C1 segment of cervical spinal cord (tissue), 14 donors: Measurements from ENCODE around the gene VEZF1.
A peak's percentile ranks its signal among the peaks of the same experiment; 100 is the strongest.

Experiments used
- DNase-seq, 14 donors: peaks; one replicate each; lab custom pipeline; 2025; lab: John Stamatoyannopoulos, UW

Gene VEZF1, protein sequence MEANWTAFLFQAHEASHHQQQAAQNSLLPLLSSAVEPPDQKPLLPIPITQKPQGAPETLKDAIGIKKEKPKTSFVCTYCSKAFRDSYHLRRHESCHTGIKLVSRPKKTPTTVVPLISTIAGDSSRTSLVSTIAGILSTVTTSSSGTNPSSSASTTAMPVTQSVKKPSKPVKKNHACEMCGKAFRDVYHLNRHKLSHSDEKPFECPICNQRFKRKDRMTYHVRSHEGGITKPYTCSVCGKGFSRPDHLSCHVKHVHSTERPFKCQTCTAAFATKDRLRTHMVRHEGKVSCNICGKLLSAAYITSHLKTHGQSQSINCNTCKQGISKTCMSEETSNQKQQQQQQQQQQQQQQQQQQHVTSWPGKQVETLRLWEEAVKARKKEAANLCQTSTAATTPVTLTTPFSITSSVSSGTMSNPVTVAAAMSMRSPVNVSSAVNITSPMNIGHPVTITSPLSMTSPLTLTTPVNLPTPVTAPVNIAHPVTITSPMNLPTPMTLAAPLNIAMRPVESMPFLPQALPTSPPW

DNA sequence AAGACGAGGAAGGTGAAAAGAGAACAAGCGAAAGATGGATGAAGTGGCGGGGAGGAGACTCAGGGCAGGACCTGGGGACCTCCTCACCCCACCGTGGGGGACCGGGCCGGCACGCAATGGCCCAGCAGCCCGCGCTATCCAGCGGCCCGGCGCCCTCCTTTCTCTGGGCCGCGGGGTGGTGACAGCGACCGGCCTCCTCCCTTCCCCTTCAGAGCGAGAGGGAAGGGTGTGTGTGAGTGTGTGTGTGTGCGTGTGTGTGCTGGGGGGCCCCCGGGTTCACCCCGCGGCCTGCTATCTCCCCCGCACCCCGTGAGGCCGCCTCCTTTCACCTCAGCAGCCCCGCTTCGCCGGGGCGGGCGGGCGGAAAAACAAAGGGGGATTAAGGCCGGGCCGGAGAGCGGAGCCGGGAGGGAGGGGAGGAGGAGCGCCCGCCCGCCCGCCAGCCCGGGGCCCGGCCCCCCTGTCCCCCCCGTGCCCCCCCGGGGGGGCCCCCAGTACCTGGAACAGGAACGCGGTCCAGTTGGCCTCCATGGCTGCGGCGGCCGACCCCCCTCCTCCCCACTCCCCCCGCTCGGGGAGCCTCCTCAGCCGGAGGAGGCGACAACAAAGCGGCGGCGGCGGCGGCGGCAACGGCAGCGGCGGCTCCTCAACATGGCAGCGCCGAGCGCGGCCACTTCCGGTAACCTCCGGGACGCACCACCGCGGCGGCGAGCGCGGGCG is at the start of gene VEZF1:
TSS of gene VEZF1 (minus strand) at position 674 of the 720 bp plus-strand sequence. CDS start at position 531, 143 bp downstream.
- DNase-seq = peak; percentile 50 to 91 (median 86)

DNA sequence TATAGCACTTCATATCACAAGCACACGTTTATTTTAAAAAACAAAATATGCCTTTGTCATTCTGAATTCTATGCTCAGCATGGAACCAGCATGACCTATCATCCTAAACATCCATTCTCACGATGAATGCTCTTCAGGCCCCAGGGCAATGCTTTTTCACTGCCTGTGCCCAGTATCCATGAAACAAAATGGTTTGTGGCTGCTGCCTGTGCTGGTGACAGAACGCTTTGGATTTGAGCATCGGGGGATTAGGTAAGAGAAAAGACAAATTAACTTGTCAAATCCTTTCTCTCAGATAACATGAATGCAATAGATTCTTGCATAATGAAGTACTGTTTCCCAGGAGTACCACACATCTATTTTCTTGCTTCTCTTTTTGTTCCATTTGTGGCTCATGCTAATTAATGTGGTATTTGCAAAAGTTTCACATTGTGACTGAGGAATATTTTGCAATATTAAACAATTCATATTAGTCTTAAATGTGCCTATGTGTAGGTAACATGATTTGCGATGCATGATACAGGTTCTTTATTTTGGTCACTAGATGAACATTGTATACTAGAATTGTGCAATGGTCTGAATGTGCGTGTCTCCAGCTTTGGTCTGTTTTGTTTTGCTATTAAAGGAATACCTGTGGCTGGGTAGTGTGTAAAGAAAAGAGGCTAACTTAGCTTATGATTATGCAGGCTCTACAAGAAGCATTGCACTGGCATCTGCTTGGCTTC is 44.8 kb upstream of the VEZF1 start:
- DNase-seq = no peak

DNA sequence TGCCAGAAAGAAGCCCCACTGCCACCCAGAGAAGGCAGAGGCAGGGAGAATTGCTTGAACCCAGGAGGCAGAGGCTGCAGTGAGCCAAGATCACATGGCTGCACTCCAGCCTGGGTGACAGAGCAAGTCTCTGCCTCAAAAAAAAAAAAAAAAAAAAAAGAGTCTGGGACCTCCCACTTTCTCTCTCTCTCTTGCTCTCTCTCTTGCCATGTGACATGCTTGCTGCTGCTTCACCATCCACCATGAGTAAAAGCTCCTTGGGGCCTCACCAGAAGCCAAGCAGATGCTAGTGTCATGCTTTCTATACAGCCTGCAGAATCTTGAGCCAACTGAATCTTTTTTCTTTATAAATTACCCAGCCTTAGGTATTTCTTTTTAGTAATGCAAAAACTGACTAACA is 40.5 kb upstream of the VEZF1 start:
- DNase-seq = no peak

DNA sequence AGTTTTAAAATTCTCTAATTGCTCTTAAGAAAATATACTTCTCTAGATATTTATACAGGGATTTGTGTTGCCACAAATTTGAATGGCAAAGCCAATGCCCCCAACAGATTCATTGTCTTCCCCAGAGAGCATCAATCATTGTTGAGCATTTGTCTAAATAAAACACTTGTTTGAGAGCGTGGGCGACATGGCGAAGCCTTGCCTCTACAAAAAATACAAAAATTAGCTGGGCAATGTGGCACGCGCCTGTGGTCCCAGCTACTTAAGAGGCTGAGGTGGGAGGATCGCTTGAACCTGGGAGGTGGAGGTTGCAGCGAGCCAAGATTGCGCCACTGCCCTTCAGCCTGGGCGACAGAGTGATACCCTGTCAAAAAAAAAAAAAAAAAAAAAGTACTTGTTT is 32.3 kb upstream of the VEZF1 start:
- no peak for DNase-seq

DNA sequence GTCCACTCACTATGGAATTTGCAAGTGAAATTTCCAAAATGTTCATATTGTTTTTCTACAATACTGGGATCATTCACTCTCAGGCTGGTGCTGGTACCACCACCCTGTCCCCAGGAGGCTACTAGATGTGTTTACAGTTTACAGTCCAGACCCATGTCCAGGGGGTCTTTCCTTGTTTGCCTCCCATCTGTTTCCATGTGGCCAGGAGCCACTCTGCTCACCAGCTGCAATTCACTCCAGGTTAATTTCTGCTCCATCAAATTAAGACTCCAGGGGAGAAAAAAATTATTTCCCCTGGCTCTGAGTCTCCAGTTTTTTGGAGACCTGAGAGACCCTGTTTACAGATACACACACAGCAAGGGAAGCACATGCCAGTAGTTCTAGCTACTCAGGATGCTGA is 31.5 kb upstream of the VEZF1 start:
- DNase-seq = no peak

DNA sequence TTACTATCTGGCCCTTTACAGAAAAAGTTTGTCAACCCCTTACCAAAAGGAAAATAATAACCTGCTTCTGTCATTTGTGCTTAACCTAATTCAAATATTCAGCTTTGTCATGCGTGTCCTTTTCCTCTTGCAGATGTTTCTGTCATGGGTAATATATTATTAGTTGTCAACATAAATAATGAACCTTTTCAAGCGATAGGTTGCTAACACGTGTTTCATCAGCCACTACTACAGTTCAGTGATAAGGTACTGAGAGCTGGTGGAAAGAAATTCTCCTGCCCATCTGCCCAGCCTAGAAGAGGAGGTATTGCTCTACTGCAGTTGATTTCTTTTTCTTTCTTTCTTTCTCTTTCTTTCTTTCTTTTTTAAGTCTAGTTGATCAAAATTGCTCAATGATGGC is 31.0 kb upstream of the VEZF1 start:
- DNase-seq = no peak

DNA sequence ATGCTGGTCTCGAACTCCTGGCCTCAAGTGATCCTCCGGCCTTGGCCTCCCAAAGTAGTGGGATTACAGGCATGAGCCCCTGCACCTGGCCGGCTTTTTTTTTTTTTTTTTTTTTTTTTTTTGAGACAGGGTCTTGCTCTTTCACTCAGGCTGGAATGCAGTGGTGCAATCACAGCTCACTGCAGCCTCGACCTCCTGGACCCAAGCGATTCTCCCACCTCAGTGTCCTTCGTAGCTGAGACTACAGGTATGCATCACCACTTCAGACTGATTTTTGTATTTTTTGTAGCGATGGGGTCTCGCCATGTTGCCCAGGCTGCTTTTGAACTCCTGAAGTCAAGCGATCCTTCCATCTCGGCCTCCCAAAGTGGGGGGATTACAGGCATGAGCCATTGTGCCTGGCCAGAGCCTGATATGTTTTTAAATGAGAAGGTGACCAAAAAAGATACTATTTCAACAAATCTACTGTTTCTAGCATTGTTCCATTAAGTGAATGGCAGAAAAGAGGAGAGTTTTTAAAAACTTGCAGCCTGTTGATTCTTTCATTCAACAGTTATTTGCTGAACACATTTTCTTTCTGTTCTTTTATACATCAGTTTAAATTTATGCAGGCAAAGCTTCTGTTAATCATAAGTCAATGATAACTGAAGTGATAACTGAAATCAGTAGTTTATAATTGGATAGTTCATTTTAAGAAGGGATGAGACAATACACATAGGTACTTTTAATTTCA is 22.2 kb upstream of the VEZF1 start:
- no peak for DNase-seq

DNA sequence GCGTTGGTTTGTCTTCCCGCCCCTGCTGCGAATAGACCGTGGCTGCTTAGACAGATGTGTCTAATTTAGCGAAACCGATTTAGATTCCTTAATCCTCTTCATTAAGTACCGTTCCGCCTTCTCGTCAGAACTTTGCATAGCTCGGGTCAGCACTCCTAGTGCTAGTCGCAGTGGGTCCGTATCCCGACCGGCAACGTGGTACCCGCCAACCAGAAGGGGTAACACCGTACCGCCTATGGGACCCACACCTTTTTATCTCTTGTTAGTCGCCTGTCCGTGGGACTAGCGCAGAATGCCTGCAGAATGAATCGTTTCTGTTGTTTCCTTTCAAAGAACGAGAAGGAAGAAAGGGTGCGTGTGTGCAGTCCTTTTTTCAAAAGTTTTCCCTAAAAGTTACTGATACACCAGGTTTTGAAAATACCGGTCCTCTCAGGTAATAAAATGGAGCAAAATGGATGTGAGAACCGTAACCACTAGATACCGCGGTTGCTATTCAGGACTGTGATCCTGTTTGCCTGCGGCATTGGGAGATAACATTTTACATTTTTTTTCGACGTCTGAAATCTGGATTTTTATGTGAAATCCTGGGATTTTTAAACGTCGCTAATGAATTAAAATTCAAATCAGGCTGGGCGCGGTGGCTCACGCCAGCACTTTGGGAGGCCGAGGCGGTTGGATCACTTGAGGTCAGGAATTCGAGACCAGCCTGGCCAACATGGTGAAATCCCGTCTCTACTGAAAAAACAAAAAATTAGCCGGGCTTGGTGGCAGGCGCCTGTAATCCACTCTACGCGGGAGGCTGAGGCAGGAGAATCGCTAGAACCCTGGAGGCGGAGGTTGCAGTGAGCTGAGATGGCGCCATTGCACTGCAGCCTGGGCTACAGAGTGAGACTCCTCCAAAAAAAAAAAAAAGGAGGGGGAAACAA is 20.0 kb upstream of the VEZF1 start:
- DNase-seq = no peak

DNA sequence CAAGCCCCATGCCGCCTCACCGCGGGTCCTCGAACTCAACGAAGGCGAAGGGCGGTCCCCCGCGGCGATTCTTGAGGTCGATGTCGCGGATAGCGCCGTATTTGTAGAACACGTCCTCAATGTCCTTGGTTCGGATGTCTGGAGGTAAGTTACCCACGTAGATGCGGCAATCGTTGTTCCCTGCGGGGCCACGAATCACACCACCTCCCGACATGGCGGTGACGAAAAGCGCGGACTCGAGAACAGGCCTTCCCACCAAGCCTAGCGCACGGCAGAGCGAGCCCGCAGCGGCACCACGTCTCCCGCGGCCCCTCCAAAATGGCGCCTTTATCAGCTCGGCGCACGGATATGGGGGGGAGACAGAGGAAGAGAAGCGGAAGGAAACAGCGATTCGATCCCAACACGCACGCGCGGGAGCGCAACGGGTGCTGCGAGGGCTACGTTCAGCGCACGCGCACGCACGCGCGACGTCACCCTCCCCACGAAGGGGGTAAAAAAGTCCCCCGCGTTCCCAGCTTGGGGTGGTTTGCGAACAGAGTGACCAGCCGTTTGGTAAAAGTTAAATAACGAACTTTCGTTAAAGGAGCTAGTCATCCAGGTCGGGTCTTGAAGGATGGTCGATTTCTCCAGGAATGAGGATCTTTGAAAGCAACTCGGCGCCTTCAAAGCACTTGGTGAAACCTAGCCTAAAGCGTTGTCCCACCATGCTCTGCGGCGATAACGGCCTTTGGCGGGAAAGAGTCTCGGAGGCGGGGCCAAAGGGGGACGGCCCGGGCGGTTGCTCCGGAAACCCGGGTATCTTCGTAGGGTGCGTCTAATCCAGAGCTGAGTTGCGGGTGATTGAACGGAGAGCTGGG is 19.1 kb upstream of the VEZF1 start, which contains the start of gene SRSF1:
TSS of gene SRSF1 (minus strand) at position 323 of the 857 bp plus-strand sequence. CDS start at position 214, 109 bp downstream.
- DNase-seq = peak; percentile 86 to 100 (median 96)

DNA sequence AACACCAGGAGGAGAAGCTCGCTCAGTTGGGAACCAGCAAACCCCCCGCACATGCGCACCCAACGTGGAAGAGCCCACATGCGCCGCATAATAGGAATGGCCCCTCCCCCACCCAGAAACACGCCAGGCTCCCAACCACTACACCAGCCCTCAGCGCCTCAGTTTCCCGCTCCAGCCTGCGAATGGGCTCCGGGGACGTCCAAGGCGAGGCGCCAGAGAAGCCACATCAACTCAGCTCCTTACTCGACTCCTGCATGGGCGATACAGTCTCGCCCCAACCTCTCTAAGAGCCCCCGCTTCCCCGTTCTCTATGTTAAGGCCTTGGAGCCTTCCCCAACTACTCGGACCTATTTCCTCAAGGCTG is 18.5 kb upstream of the VEZF1 start:
- peak in 12 of 14 donors; percentile 48 to 86 (median 74) for DNase-seq

DNA sequence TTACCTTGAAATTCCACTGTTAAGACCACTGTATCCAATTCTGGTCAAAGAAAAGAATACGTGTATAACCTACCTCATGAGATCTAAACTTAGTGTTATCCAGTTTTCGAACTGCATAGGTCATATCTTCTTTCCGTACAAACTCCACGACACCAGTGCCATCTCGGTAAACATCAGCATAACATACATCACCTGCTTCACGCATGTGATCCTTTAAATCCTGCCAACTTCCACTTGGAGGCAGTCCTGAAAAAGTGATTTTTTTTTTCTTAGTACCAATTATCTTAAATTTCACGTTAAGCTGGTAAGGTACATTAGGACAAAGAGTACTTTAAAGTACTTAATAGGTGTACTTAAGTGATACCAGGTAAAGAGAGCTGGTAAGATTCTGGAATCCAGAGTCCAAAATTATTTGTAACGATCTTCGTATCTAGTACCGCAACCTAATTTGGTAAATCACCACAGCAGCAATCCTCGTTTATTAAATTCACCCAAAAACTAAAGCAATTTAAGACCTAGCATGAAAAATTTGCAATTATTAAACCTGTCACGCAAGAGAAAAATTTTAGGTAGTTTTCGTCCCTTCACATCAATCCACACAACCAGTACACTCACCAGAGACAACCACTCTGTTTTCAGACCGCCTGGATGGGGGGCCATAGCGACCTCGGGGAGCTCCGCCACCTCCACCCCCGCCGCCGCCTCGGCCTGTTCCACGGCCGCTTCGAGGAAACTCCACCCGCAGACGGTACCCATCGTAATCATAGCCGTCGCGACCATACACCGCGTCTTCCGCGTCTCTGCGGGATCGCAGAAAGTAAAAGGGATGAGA is 17.9 kb upstream of the VEZF1 start:
- DNase-seq = no peak

DNA sequence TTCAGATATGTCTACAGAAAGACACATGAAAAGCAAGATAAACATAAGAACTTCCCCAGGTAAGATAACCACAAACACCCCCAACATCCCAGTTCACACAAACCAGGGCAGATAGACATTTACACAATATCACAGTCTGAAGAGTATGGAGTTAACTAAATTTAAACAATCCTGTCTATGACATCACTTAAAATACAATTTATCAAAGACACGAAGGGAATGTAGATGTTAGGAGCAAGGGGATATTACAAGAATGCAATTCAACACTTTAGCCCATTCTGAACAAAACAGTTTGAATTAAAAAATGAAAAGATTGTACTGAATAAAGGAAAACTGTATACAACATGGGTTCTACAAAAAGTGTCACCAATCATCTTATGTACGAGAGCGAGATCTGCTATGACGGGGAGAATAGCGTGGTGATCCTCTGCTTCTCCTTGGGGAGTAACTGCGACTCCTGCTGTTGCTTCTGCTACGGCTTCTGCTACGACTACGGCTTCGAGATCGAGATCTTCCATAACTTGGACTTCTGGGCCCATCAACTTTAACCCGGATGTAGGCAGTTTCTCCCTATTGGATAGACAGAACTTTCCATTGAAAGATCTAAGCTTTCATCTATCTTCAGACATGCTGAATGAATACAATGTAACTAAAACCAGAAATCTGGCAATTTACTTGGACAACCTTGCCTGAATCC is 17.1 kb upstream of the VEZF1 start:
- no peak for DNase-seq

DNA sequence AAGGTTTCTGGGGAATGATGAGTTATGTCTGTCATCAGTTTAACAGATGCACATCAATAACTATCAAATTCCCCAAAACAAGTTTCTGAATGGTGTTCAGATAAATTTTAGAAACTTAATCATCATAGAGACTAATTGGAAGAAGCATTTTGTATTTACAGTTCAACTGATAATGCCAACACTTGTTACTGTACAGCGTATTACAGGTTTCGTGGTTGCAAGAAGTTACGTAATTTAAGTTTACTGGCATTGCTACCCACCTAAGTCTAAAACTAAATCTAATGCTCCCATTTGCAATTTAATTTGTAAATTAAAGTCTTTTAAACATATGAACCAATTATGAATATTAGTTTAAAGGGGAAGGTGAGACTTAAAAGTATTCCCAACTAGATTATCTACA is 16.0 kb upstream of the VEZF1 start:
- DNase-seq = no peak

DNA sequence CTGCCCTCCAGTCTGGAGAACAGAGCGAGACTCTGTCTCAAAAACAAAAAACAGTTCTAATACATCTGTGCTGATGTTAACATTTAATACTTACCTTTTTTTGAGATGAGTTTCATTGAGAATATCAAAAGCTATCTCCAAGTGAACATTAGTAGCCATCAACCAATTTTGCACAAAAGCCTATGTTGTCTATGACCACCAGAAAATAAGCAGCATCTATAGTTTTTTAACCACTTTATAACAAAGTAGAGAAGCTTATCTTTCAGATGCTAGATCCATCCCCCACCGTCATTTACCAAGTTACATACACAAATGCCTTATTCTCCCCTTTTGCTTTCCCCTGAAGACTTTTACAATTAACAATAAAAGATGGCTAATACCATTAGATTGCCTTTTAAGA is 14.9 kb upstream of the VEZF1 start:
- DNase-seq = no peak

DNA sequence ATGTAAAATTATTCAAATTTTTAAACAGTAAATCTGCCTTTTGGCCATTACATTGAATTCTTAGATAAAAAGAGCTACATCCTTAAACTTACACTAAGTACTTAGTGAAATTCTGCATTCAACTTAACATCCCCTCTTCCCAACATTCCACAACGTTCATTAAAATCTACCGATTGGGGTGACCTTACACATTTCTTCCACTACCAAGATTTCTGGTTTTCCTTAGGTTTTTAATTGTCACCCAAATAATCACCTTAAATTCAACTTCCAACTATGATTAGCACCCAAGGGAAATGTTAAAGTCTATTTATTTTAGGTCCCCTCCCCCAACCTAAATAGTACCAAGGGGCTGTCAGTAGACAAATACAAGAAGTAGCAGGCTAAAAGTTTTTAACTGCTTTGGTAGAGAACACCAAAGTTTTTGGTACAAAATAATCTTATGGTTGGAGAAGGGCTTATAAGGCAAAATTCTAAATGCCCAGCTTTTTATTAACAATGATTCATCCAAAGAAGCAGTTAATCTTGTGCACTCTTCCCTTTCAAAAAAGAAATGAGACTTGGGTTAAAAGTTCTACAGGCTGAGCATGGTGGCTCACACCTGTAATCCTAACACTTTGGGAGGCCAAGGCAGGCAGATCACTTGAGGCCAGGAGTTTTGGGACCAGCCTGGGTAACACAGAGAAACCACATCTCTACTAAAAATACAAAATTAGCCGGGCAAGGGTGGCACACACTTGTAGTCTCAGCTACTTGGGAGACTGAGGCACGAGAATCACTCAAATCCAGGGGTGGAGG is 14.3 kb upstream of the VEZF1 start:
- DNase-seq = no peak

DNA sequence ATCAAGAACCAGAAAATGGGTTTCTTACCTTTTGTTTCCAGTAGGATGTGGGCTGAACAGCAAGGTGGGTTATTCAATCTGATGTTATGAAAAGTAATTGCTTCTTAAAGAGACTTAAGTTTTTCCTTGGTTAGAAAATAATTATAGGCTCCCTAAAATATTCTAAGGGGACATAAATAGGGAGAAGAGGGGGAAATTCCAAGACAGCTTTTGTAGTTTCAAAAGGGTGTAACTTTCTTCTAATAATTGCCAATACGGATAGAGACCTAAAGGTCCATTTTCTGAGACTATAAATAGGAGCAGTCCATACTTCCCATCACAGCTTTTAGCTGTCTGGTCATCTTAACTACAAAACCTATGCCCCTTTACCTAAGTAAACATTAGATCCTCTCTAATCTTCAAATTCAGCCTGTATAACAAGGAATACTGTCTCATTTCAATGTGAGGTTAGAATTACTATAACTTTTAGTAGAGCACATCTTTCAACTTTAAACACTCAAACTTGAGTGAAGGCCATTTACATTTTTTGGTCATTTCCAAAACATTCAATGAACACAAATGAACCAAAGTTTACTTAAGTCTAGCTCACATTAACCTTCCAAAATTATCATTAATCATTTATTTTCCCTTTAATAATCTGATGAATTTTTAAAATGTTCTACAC is 13.5 kb upstream of the VEZF1 start:
- no peak for DNase-seq
